Parathyroid adenoma (tissue), 2 donors: ENCODE results near the gene UGT2A3.

Source experiments
- H2AFZ ChIP-seq: fragments of 300-600 bp; sonication (generic); one replicate; pipeline ENCODE4 v1.7.0; 2017; ENCODE audit warnings: antibody characterized with exemption, mild to moderate bottlenecking
- H3K27ac ChIP-seq: fragments of 300-600 bp; sonication (generic); one replicate; pipeline ENCODE4 v1.7.0; 2017
- H3K27me3 ChIP-seq: fragments of 300-600 bp; sonication (generic); one replicate; pipeline ENCODE4 v1.7.0; 2017; ENCODE audit warnings: low read length; ENCODE audit not compliant: control insufficient read depth, insufficient read depth
- H3K36me3 ChIP-seq: fragments of 300-600 bp; sonication (generic); one replicate; pipeline ENCODE4 v1.7.0; 2017; ENCODE audit warnings: low read length; ENCODE audit not compliant: control insufficient read depth, insufficient read depth
- H3K4me1 ChIP-seq: fragments of 300-600 bp; sonication (generic); one replicate; pipeline ENCODE4 v1.7.0; 2017; ENCODE audit warnings: control low read depth
- H3K4me2 ChIP-seq: fragments of 300-600 bp; sonication (generic); one replicate; pipeline ENCODE4 v1.7.0; 2017; ENCODE audit warnings: low read length
- H3K4me3 ChIP-seq: fragments of 300-600 bp; sonication (generic); one replicate; pipeline ENCODE4 v1.7.0; 2017; ENCODE audit warnings: low read depth, low read length
- H3K79me2 ChIP-seq: fragments of 300-600 bp; sonication (generic); one replicate; pipeline ENCODE4 v1.7.0; 2017; ENCODE audit warnings: control low read depth
- H3K9ac ChIP-seq: fragments of 300-600 bp; sonication (generic); one replicate; pipeline ENCODE4 v1.7.0; 2017; ENCODE audit warnings: mild to moderate bottlenecking
- H3K9me3 ChIP-seq: fragments of 300-600 bp; sonication (generic); one replicate; pipeline ENCODE4 v1.7.0; 2017; ENCODE audit warnings: low read length; ENCODE audit not compliant: control insufficient read depth
- CTCF ChIP-seq: fragments of 300-600 bp; sonication (generic); IDR thresholded peaks from one replicate; pipeline ENCODE4 v1.7.0; 2017; ENCODE audit warnings: antibody characterized with exemption, mild to moderate bottlenecking
- donor health status: primary hyperparathyroidism.

UGT2A3 gene

GRCh38 chr4:68951078-68951805 lies at the start of gene UGT2A3:
Gene UGT2A3, minus strand, starts transcription at chr4:68951804. Its CDS starts 44 bp downstream, at chr4:68951760.
- no peaks in the 10 kb centered on the region for H3K36me3 ChIP-seq
- H3K79me2 ChIP-seq = no peaks in the 10 kb centered on the region
- H3K4me3 ChIP-seq = no peak within 1 kb of the TSS
- H3K27ac ChIP-seq = no peak within 1 kb of the TSS
- no peaks in the 10 kb centered on the region for H3K9me3 ChIP-seq
- H2AFZ ChIP-seq = no peak within 1 kb of the TSS
- H3K9ac ChIP-seq = no peak within 1 kb of the TSS
- TF ChIP-seq CTCF = no peak
- no peaks in the 10 kb centered on the region for H3K27me3 ChIP-seq
- H3K4me2 ChIP-seq = no peak within 1 kb of the TSS
- no peaks in the 10 kb centered on the region for H3K4me1 ChIP-seq

GRCh38 chr4:68997040-68997439 lies 45.4 kb upstream of the UGT2A3 start:
- Histone ChIP-seq H3K4me1 (no peaks in the 10 kb centered on the region), H3K9ac (no peak overlapping the region), H3K9me3 (no peaks in the 10 kb centered on the region), H3K27me3 (no peaks in the 10 kb centered on the region), H3K27ac (no peak overlapping the region), H3K79me2 (no peaks in the 10 kb centered on the region), H2AFZ (no peak overlapping the region), H3K36me3 (no peaks in the 10 kb centered on the region), H3K4me3 (no peak overlapping the region), H3K4me2 (no peak overlapping the region)
- no peak for TF ChIP-seq CTCF

- Histone ChIP-seq H3K4me1 (no peaks in the 10 kb centered on the region), H3K9ac (no peak overlapping the region), H3K27ac (no peak overlapping the region), H3K27me3 (no peaks in the 10 kb centered on the region), H3K4me3 (no peak overlapping the region), H3K36me3 (no peaks in the 10 kb centered on the region), H2AFZ (no peak overlapping the region), H3K4me2 (no peak overlapping the region), H3K9me3 (no peaks in the 10 kb centered on the region), H3K79me2 (no peaks in the 10 kb centered on the region)
- no peak for TF ChIP-seq CTCF
These were observed 43.7 kb upstream of the UGT2A3 start for GRCh38 chr4:68995292-68995691.

- no peak overlapping the region for H3K9ac ChIP-seq
- H3K27ac ChIP-seq = no peak overlapping the region
- no peaks in the 10 kb centered on the region for H3K79me2 ChIP-seq
- no peaks in the 10 kb centered on the region for H3K27me3 ChIP-seq
- H2AFZ ChIP-seq = no peak overlapping the region
- no peaks in the 10 kb centered on the region for H3K9me3 ChIP-seq
- TF ChIP-seq CTCF = no peak
- no peaks in the 10 kb centered on the region for H3K36me3 ChIP-seq
- no peak overlapping the region for H3K4me2 ChIP-seq
- no peaks in the 10 kb centered on the region for H3K4me1 ChIP-seq
- H3K4me3 ChIP-seq = no peak overlapping the region
These were observed 35.4 kb upstream of the UGT2A3 start for GRCh38 chr4:68987007-68987406.

GRCh38 chr4:68985442-68985841 lies 33.8 kb upstream of the UGT2A3 start:
- Histone ChIP-seq H3K4me3 (no peak overlapping the region), H3K36me3 (no peaks in the 10 kb centered on the region), H3K4me1 (no peaks in the 10 kb centered on the region), H2AFZ (no peak overlapping the region), H3K79me2 (no peaks in the 10 kb centered on the region), H3K9ac (no peak overlapping the region), H3K27me3 (no peaks in the 10 kb centered on the region), H3K4me2 (no peak overlapping the region), H3K9me3 (no peaks in the 10 kb centered on the region), H3K27ac (no peak overlapping the region)
- TF ChIP-seq CTCF = no peak
